Measurements from ENCODE around the gene FAM32A.

FAM32A gene

DNA sequence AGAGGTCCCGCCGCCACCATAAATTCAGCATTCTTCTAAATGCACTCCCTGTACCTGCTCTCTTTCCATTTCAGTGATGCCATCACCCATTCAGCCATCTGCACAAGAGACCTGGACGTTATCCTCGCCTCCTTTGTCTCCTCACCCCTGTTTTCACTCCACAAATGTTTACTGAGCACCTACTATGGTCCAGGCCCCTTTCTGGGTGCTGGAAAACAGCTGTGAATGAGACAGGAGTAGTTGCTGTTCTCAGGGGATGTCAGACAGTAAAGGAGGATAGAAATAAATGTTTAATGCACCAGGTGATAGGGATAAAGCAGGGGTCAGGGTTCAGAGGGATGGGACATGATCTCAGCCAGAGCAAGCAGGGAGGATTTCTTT is 15.8 kb downstream of the FAM32A start:
- no peak for DNase-seq (ENCODE audit: low read depth in 3 of 3, low spot score in 1 of 3)

DNA sequence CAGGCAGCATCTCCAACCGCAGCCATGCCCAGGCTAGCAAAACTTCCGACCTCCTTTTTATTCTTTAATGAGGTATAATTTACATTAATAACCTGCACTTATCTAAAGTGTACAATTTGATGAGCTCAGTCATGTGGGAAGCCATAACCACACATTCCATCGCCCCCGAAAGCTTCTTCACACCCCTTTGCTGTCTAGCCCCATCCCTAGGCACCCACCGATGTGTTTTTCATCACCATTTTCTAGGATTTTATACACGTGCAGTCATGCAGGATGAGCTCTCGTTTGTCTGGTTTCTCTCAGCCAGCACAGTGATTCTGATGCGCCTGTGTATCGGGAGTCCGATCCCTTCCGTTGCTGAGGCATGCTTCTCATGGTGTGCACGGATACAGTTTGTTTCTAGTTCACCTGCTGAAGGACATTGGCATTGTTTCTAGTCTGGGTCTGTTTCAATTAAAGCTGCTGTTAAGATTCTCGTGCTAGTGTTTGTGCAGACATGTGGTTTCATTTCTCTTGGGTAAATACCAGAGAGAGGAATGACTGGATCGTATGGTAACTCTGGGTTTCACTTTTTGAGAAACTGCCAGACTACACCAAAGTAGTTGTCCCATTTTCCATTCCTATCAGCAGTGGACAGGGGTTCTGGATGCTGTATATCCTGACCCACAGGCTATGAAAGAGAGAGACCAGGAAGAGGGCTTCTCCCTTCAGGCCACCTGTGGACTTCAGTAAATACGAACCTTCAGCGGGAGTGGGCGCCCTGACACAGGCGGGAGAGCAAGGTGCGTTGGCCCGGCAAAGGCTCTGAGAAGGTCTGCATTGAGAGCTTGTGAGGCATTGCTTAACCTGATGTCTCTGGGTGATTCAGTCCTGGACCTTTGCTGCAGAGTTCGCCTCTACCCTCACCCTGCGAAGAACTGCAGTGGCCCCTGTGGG is 17.4 kb downstream of the FAM32A start:
- no peak for DNase-seq (ENCODE audit: low read depth in 3 of 3, low spot score in 1 of 3)

DNA sequence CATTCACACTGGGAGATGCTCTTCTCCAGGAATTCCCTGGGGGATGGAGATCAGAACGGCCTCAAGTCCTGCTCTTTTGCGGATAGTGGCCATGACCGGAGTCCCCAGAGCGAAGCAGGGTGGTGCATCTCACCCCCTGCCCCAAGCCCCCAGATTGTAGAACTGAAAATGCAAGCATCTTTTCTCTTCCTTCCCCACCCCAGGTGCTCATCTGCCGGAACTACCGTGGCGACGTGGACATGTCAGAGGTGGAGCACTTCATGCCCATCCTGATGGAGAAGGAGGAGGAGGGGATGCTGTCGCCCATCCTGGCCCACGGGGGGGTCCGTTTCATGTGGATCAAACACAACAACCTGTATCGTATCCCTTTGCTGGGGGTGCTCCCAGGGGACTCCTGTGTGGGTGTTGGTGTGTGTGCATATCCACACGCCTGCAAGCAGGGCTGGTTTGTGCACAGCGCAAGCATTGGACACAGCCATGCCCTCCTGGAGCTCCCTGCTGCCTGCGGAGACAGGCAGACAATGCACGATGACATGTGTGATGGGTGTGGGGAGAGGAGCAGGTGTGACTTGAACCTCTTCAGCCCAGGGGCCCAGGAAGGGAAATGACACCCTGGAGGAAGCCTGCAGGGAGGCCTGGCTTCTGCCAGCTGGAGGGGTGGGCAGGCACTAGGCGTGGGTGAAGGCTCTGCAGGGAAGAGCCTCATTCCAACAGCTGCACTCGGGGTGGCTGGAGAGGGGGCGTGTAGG is 18.2 kb downstream of the FAM32A start:
- DNase-seq (ENCODE audit: low read depth in 3 of 3, low spot score in 1 of 3) = no peak

DNA sequence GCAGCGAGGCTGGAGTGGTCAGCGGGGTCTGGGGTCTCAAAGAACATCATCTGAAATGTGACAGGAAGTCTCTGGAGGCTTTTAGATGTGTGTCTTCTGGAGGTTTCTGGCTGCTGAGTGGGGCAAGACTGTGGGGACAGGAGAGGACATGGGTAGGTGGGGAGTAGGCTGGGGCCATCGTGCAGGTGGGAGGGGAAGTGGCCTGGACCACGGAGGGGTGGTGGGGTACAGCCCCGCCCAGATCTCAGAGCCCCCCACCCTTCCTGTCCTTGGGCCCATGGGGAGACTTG is 18.7 kb downstream of the FAM32A start:
- no peak for DNase-seq (ENCODE audit: low read depth in 3 of 3, low spot score in 1 of 3)

- DNase-seq (ENCODE audit: low read depth in 3 of 3, low spot score in 1 of 3) = no peak
Observed at GRCh38 chr19:16205205-16206045, 20.2 kb downstream of the FAM32A start.

DNA sequence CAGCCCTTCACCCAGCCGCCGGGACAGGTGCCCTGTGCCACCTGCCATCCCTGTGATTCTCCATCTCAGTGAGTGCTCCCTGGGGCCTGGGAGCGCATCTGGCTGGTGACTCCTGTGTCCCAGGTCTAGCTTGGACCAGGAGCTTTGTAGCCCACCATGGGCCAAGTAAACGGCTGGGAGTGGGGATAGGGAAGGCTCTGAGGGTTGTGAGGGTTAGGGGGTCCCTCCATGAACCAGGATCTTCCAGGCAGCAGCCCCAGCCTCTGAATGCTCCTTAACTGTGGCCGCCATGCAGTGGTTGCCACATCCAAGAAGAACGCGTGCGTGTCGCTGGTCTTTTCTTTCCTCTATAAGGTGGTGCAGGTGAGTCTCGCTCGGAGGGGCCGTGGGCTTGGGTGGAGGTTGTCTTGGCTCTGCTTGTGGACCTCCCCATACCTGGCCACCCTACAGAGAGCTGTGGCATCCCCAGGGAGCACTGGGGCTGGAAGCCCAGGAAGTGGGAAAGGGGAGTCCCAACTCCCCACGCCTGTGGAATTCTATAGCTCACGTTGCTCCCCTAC is 20.9 kb downstream of the FAM32A start:
- DNase-seq (ENCODE audit: low read depth in 3 of 3, low spot score in 1 of 3) = no peak

- no peak for DNase-seq (ENCODE audit: low read depth in 3 of 3, low spot score in 1 of 3)
Observed at GRCh38 chr19:16206637-16207036, 21.4 kb downstream of the FAM32A start.

DNA sequence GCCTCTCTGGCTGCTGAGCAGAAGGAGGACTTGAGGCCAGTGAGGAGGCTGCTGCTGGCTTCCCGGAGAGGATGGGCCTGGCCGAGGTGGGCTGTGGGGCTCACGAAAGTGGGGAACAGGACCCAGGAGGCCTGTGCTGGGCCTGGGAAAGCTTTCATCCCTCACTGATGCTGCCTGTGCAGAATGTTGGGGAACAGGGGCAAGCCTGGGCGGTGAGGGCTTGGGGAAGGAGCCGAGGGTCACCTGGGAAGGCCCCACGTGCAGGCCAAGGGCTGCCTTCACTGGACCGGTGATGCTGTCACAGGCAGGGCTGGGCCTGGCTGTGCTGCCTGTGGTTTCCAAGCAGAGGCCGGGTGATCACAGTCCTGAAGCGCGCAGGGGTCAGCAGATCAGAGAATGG is 21.9 kb downstream of the FAM32A start:
- no peak for DNase-seq (ENCODE audit: low read depth in 3 of 3, low spot score in 1 of 3)

GRCh38 chr19:16207490-16208025 is 22.3 kb downstream of the FAM32A start:
- DNase-seq (ENCODE audit: low read depth in 3 of 3, low spot score in 1 of 3) = no peak

GRCh38 chr19:16208064-16208759 is 23.0 kb downstream of the FAM32A start:
- no peak for DNase-seq (ENCODE audit: low read depth in 3 of 3, low spot score in 1 of 3)

DNA sequence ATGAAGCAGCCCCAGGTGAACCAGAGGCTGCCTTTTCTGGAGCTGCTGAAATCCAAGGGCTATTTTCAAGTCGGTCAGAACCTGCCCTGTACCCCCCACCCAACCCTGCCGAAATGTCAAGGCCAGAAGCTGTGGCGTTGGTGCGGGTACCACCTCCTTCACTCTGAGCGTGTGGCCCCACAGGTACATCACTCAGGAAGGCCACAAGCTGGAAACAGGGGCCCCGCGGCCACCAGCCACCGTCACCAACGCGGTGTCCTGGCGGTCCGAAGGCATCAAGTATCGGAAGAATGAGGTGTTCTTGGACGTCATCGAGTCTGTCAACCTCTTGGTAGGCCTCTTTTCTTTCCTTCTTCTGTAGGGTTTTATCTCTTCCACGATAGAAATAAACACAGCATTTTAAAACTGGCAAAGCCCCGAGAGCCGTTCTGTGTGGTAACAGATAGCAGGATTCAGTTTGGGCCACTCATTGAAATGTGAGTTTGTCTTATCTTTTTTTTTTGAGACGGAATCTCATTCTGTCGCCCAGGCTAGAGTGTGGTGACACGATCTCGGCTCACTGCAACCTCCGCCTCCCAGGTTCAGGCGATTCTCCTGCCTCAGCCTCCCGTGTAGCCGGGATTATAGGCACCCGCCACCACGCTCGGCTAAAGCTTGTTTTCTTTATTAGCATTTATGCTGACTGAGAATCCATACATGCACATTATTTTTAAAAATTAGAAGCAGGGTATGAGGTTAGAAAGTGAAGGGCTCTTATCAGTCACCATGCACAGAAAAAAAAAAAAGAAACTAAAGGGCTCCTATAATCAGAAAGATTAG is 23.8 kb downstream of the FAM32A start:
- DNase-seq (ENCODE audit: low read depth in 3 of 3, low spot score in 1 of 3) = no peak

GRCh38 chr19:16210168-16210567 is 25.0 kb downstream of the FAM32A start:
- no peak for DNase-seq (ENCODE audit: low read depth in 3 of 3, low spot score in 1 of 3)

DNA sequence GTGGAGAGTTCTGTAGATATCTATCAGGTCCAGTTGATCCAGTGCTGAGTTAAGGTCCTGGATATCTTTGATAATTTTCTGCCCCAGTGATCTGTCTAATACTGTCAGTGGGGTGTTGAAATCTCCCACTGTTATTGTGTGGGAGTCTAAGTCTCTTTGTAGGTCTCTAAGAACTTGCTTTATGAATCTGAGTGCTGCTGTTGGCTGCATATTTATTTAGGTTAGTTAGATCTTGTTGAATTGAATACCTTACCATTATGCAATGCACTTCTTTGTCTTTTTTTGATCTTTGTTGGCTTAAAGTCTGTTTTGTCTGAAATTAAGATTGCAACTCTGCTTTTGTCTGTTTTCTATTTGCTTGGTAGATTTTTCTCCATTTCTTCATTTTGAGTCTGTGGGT is 27.9 kb downstream of the FAM32A start:
- no peak for DNase-seq (ENCODE audit: low read depth in 3 of 3, low spot score in 1 of 3)

DNA sequence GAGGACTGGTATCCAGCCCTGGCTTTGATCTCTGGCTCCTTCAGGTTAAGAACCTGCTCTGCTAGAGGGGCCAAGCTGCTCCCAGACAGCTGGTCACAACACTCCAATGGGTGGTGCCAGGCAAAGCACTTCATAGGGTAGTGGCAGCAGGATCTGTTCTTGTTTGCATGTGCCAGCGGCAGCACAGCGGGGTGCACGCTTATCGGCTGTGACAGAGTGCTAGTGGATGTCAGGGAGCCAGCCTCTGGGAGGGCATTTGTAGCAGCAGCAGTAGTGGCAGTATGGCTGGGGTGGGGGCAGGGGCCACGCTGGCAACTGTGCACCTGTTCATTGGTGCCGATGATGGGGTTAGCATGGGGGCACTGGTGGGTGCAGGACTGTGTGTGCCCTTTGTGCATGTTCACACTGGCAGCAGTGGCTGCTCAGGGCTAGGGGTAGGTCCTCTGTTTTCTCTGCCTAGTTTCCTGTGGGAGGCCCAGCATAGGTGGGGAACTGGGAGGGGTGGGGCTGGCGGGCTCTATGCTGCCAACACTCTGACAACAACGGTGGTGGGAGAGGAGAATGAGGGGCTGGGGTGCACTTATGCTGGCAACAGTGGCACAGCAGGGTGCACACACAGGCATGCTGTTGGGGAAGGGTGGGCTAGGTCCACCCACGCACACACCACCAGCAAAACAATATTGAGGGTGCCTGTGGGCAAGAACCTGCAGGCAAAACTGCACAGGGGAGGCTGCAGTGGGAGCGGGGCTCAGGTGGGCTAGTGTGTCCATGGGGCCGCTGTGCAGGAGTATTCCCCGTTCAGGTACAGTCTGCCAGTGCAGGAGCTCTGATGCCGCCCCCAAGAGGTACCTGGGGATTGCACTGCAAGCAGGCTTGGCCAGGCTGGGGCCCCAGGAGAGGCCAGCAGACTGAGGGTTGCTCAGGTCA is 31.8 kb downstream of the FAM32A start:
- no peak for DNase-seq (ENCODE audit: low read depth in 3 of 3, low spot score in 1 of 3)

GRCh38 chr19:16217716-16218451 is 32.7 kb downstream of the FAM32A start:
- no peak for DNase-seq (ENCODE audit: low read depth in 3 of 3, low spot score in 1 of 3)

DNA sequence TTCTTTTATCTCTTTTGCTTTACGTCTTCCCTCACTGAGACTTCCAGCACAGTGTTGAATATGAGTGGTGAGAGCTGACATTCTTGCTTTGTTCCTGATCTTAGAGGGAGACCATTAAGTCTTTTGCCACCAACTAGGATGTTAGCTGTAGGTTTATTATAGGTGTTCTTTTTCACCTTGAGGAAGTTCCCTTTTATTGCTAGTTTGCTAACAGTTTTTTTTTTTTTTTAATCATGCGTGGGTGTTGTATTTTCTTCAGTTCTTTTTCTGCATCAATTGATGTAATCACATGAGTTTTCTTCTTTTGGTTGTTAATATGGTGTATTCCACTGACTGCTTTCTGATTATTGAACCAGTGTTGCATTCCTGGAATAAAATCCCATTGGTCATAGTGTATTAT is 33.6 kb downstream of the FAM32A start:
- DNase-seq (ENCODE audit: low read depth in 3 of 3, low spot score in 1 of 3) = no peak

DNA sequence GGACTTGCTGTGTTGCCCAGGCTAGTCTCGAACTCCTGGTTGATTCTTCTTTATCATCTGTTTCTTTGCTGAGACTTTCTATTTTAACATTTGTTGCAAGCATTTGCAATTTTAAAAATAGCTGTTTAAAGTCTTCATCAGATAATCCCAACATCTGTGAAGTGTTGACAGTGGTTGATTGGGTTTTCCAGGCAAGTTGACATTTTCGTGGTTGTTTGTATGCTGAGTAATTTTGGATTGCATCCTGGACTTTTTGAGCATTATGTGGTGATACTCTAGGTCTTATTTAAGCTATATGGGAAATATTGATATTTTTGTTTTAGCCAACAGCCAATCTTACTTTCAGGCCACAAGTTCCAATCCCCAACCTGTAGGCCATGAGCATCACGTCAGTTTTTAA is 37.6 kb downstream of the FAM32A start:
- no peak for DNase-seq (ENCODE audit: low read depth in 3 of 3, low spot score in 1 of 3)

DNA sequence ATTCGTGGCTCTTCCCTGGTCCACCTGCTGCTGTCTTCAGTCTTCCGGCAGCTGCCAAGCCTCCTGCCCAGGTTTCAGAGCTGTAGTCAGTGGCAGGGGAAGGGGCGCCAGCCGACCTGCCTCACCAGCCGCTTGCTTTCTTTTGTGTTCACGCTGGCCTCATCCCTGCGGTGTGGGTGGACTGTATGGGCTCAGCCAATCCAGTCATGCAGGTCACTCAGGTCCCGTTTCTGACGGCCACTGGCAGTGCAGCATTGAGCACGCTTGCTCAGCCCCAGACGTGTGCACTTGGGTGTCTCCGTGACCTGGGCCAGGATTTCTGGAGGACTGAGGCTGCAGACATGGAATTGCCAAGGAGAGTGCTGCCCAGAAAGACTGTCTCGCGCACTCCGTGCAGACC is 38.5 kb downstream of the FAM32A start:
- no peak for DNase-seq (ENCODE audit: low read depth in 3 of 3, low spot score in 1 of 3)
